Kidney (tissue), 22 donors: Measurements from ENCODE around the gene TMEM88. TPM values are rescaled to one million over a fixed set of nuclear protein-coding genes. Genes with fewer than 3 reads are reported as not detected.

Experiments
- DNase-seq, 5 donors: peaks; one replicate each; pipeline ENCODE4 v3.0.0-alpha.2; 2013 to 2020
- FAIRE-seq: peaks from 2 replicates; lab custom pipeline; 2012; peaks lifted over from hg19 to GRCh38; lab: Jason Lieb, UNC
- H3K27ac ChIP-seq, 2 donors: one replicate each; pipeline ENCODE4 v1.7.0; 2013; ENCODE audit warnings: low read depth in 2 of 2, low read length in 2 of 2, inconsistent platforms in 1 of 2
- H3K27me3 ChIP-seq: one replicate; pipeline ENCODE4 v1.7.1; 2013; ENCODE audit warnings: low read length, inconsistent platforms; ENCODE audit not compliant: control insufficient read depth, insufficient read depth
- H3K36me3 ChIP-seq, 3 donors: one replicate each; pipeline versions ENCODE4 v1.7.0 to v1.7.1; 2013; ENCODE audit warnings: low read length in 3 of 3, control low read depth in 1 of 3, inconsistent platforms in 1 of 3; ENCODE audit not compliant: insufficient read depth in 3 of 3, control insufficient read depth in 2 of 3
- H3K4me1 ChIP-seq, 3 donors: one replicate each; pipeline versions ENCODE4 v1.7.0 to v1.7.1; 2013; ENCODE audit warnings: low read length in 3 of 3, inconsistent platforms in 1 of 3, low read depth in 1 of 3; ENCODE audit not compliant: control insufficient read depth in 2 of 3, insufficient read depth in 2 of 3
- H3K4me3 ChIP-seq, 3 donors: one replicate each; pipeline versions ENCODE4 v1.7.0 to v1.8.1; 2013; ENCODE audit warnings: low read length in 3 of 3, control low read depth in 1 of 3, inconsistent platforms in 1 of 3
- H3K9ac ChIP-seq, 3 donors: one replicate each; pipeline versions ENCODE4 v1.7.0 to v1.7.1; 2013; ENCODE audit warnings: low read length in 3 of 3, control low read depth in 1 of 3, inconsistent platforms in 1 of 3
- H3K9me3 ChIP-seq, 3 donors: one replicate each; pipeline versions ENCODE4 v1.7.0 to v1.7.1; 2013; ENCODE audit warnings: low read length in 3 of 3, control low read depth in 1 of 3, inconsistent platforms in 1 of 3; ENCODE audit not compliant: control insufficient read depth in 2 of 3, insufficient read depth in 1 of 3
- intact Hi-C: fragments of 100-400 bp; cut with DNase I; formaldehyde crosslinking; loops from one replicate; pipeline ENCODE4 v1.11.1; 2022
- long read RNA-seq, 10 donors: library from polyadenylated mRNA in 1 of 10; unstranded in 1 of 10; transcript quantifications; one replicate each; pipeline ENCODE4 v2.0.0 and lab custom pipeline, GENCODE V29; 2021 to 2026
- polyA plus RNA-seq: library from polyadenylated mRNA; stranded (reverse); fragments of 350-450 nt; fragmentation: Illumina TruSeq; extraction: RNeasy Lipid Tissue Mini Kit (QIAGEN cat#74804); gene quantifications from one replicate; pipeline ENCODE4 v1.2.3, GENCODE V29; 2014; ENCODE audit warnings: low read depth, low replicate concordance; ENCODE audit not compliant: insufficient read depth
- total RNA-seq: library from RNA; stranded (reverse); fragmentation: NEBNext Ultra II Directional; extraction: Animal tissue kit (Norgen Biotek cat#: 25700); gene quantifications from one replicate; pipeline ENCODE4 v1.2.1, GENCODE V29; 2021
- TF ChIP-seq, protein P1 (sequence below): IDR thresholded peaks from 3 replicates; pipeline ENCODE4 v1.5.1; 2012; ENCODE audit warnings: mild to moderate bottlenecking, moderate library complexity, borderline replicate concordance; ENCODE audit not compliant: insufficient read depth; ENCODE audit errors: extremely low read depth
- donor health status: control.
- donor health status: control.
- donor health status: control.
- donor health status: control.
- donor health status: control.
- donor health status: DM: yes; HTN: yes; CAD: no.
- donor health status: Normal renal cell carcinoma (clear cell type).

Gene TMEM88, protein sequence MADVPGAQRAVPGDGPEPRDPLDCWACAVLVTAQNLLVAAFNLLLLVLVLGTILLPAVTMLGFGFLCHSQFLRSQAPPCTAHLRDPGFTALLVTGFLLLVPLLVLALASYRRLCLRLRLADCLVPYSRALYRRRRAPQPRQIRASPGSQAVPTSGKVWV
- total RNA-seq (17.6 TPM), polyA plus RNA-seq (59.8 TPM)
- long read RNA-seq, donor 1, transcript TMEM88-202 (2 exons, 510 nt), result minor isoform, 6 of 18 reads
- long read RNA-seq, donor 1, transcript TMEM88-201 (2 exons, 875 nt), result major isoform, 12 of 18 reads
- long read RNA-seq, donor 1, partial matches to known transcripts, result 0 of 18 reads
- long read RNA-seq, donor 1, other reads (novel, unspliced or antisense), result 0 of 18 reads
- long read RNA-seq, donor 2, transcript TMEM88-201 (2 exons, 875 nt), result major isoform, 14 of 17 reads
- long read RNA-seq, donor 2, partial matches to known transcripts, result 0 of 17 reads
- long read RNA-seq, donor 2, other reads (novel, unspliced or antisense), result 0 of 17 reads
- long read RNA-seq, donor 3, transcript TMEM88-201 (2 exons, 875 nt), result minor isoform, 6 of 13 reads
- long read RNA-seq, donor 3, transcript TMEM88-202 (2 exons, 510 nt), result major isoform, 7 of 13 reads
- long read RNA-seq, donor 3, partial matches to known transcripts, result 0 of 13 reads
- long read RNA-seq, donor 3, other reads (novel, unspliced or antisense), result 0 of 13 reads
- long read RNA-seq, donor 4, transcript TMEM88-201 (2 exons, 875 nt), result major isoform, 13 of 19 reads
- long read RNA-seq, donor 4, transcript TMEM88-202 (2 exons, 510 nt), result minor isoform, 6 of 19 reads
- long read RNA-seq, donor 4, partial matches to known transcripts, result 0 of 19 reads
- long read RNA-seq, donor 4, other reads (novel, unspliced or antisense), result 0 of 19 reads
- long read RNA-seq, donor 5, partial matches to known transcripts, result 0 of 1 reads
- long read RNA-seq, donor 5, other reads (novel, unspliced or antisense), result 0 of 1 reads
- long read RNA-seq, donor 6, transcript TMEM88-202 (2 exons, 510 nt), result minor isoform, 8 of 21 reads
- long read RNA-seq, donor 6, transcript TMEM88-201 (2 exons, 875 nt), result major isoform, 13 of 21 reads
- long read RNA-seq, donor 6, partial matches to known transcripts, result 0 of 21 reads
- long read RNA-seq, donor 6, other reads (novel, unspliced or antisense), result 0 of 21 reads
- long read RNA-seq, donor 7, partial matches to known transcripts, result 0 of 2 reads
- long read RNA-seq, donor 7, other reads (novel, unspliced or antisense), result 0 of 2 reads
- long read RNA-seq, donor 8, transcript TMEM88-201 (2 exons, 875 nt), result major isoform, 13 of 24 reads
- long read RNA-seq, donor 8, transcript TMEM88-202 (2 exons, 510 nt), result minor isoform, 11 of 24 reads
- long read RNA-seq, donor 8, partial matches to known transcripts, result 0 of 24 reads
- long read RNA-seq, donor 8, other reads (novel, unspliced or antisense), result 0 of 24 reads
- long read RNA-seq, donor 9, transcript TMEM88-201 (2 exons, 875 nt), result major isoform, 7 of 10 reads
- long read RNA-seq, donor 9, partial matches to known transcripts, result 0 of 10 reads
- long read RNA-seq, donor 9, other reads (novel, unspliced or antisense), result 0 of 10 reads
- long read RNA-seq, donor 10, transcript TMEM88-201 (2 exons, 875 nt), result major isoform, 9 of 11 reads
- long read RNA-seq, donor 10, partial matches to known transcripts, result 0 of 11 reads
- long read RNA-seq, donor 10, other reads (novel, unspliced or antisense), result 0 of 11 reads

DNA sequence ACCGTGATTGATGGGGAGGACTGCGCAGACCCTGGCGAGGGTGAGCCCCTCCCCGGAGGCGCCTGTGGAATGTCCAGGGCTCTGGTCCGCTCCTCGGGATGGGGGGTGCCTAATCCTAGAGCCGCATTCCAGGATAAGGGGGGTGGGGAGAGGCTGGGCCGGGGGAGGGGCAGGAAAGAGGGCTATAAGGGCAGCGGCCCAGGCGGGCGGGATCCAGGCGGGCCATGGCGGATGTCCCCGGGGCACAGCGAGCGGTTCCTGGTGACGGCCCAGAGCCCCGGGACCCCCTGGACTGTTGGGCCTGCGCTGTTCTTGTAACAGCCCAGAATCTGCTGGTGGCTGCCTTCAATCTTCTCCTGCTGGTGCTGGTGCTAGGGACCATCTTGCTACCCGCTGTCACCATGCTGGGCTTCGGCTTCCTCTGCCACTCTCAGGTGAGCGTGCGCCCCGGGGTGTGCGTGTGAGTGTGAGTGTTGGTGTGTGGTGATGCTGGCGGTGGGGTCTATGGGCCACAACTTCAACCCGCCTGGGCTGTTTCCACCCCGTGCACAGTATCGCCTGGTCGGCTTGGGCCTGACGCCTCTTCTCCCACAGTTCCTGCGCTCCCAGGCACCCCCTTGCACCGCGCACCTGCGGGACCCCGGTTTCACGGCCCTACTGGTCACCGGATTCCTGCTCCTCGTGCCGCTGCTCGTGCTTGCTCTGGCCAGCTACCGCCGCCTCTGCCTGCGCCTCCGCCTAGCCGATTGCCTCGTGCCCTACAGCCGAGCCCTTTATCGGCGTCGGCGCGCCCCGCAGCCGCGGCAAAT, at the start of gene TMEM88:
TMEM88 (plus strand) TSS at position 216 of the 809 bp plus-strand sequence; CDS start at position 225, 9 bp downstream.
- TF ChIP-seq, protein P1, sequence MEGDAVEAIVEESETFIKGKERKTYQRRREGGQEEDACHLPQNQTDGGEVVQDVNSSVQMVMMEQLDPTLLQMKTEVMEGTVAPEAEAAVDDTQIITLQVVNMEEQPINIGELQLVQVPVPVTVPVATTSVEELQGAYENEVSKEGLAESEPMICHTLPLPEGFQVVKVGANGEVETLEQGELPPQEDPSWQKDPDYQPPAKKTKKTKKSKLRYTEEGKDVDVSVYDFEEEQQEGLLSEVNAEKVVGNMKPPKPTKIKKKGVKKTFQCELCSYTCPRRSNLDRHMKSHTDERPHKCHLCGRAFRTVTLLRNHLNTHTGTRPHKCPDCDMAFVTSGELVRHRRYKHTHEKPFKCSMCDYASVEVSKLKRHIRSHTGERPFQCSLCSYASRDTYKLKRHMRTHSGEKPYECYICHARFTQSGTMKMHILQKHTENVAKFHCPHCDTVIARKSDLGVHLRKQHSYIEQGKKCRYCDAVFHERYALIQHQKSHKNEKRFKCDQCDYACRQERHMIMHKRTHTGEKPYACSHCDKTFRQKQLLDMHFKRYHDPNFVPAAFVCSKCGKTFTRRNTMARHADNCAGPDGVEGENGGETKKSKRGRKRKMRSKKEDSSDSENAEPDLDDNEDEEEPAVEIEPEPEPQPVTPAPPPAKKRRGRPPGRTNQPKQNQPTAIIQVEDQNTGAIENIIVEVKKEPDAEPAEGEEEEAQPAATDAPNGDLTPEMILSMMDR, result no peak
- Histone ChIP-seq H3K27ac (peak within 1 kb of the TSS; percentile 36 to 93), H3K4me3 (peak within 1 kb of the TSS; percentile 36 to 73 (median 40)), H3K9ac (peak within 1 kb of the TSS in 2 of 3 donors; percentile 36 to 55), H3K4me1 (peaks cover 0 to 33% (median 4%) of the 10 kb centered on the region in 3 donors), H3K36me3 (peaks cover 8 to 28% (median 13%) of the 10 kb centered on the region in 3 donors), H3K9me3 (no peaks in the 10 kb centered on the region), H3K27me3 (no peaks in the 10 kb centered on the region)
- FAIRE-seq, result no peak
- intact Hi-C loops, result no loop called here
- peak; percentile 49 to 84 (median 78) for DNase-seq

DNA sequence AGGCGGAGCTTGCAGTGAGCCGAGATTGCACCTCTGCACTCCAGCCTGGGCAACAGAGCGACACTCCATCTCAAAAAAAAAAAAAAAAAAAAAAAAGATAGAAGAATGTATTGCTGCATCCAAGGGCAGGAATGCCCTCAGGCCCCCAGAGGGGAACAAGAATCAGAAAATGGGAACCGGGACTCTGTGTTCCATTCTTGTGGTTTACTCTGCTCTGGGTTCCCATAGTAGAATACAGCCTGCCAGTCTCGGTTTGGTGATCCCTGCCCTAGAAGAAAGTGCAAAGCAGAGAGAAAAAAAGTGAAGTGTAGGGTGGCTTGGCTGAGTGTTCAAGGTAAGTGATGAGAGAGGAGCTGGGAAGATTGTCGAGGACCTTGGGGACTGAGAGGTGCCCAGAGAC, 48.3 kb upstream of the TMEM88 start:
- TF ChIP-seq, protein P1, result no peak
- DNase-seq (no peak), FAIRE-seq (no peak)
- H3K27ac ChIP-seq, result no peak overlapping the region
- H3K9me3 ChIP-seq, result no peaks in the 10 kb centered on the region
- H3K27me3 ChIP-seq, result no peaks in the 10 kb centered on the region
- H3K9ac ChIP-seq, result no peak overlapping the region
- intact Hi-C loops, result no loop called here
- H3K36me3 ChIP-seq, result no peaks in the 10 kb centered on the region
- H3K4me3 ChIP-seq, result no peak overlapping the region
- H3K4me1 ChIP-seq, result no peaks in the 10 kb centered on the region
